Naive thymus-derived CD4-positive, alpha-beta T cell (primary cell): ENCODE results near the gene TRIO. TPM values are rescaled to one million over a fixed set of nuclear protein-coding genes. Genes with fewer than 3 reads are reported as not detected.
A peak's percentile ranks its signal among the peaks of the same experiment; 100 is the strongest.
"Not testable (repeated sequence)": the region's sequence is repeated elsewhere in the genome, so short reads cannot be mapped to it uniquely, and the experiment has no call there.

ENCODE experiments used
- ATAC-seq: fragments of 150-1000 bp; cut with Tn5 transposase; 2 replicates; pipeline ENCODE4 v1.10.0; 2021; ENCODE audit warnings: mild to moderate bottlenecking, moderate library complexity
- CTCF ChIA-PET: fragments of 350-600 bp; sonication (Branson Sonifier 250); formaldehyde crosslinking; loops from one replicate; lab custom pipeline; 2021; ENCODE audit warnings: antibody characterized with exemption; lab: Charles Lee
- POLR2A ChIA-PET: fragments of 350-600 bp; sonication (Branson Sonifier 250); formaldehyde crosslinking; loops from one replicate; lab custom pipeline; 2021; ENCODE audit warnings: antibody characterized with exemption, inconsistent platforms; lab: Charles Lee
- DNase-seq, 9 donors: peaks; one replicate each; pipeline versions ENCODE4 v3.0.0 to v3.0.0-alpha.2; 2020 to 2022; ENCODE audit warnings: mixed read lengths in 1 of 9
- H3K27ac ChIP-seq: one replicate; pipeline ENCODE4 v1.7.0; 2013; ENCODE audit warnings: mild to moderate bottlenecking, low read depth, low read length, moderate library complexity
- H3K27me3 ChIP-seq, 2 donors: one replicate each; pipeline ENCODE4 v1.7.0; 2013; ENCODE audit warnings: low read length in 2 of 2, mild to moderate bottlenecking in 2 of 2, moderate library complexity in 2 of 2; ENCODE audit not compliant: control insufficient read depth in 2 of 2, insufficient read depth in 2 of 2
- H3K36me3 ChIP-seq, 3 experiments: 1 replicate in 2 of 3; 2 replicates in 1 of 3; pipeline ENCODE4 v1.7.0; 2013; ENCODE audit warnings: low read length in 3 of 3, mild to moderate bottlenecking in 3 of 3, moderate library complexity in 1 of 3; ENCODE audit not compliant: insufficient read depth in 3 of 3, control insufficient read depth in 2 of 3
- H3K4me1 ChIP-seq, 2 donors: one replicate each; pipeline ENCODE4 v1.7.0; 2013; ENCODE audit warnings: low read length in 2 of 2, mild to moderate bottlenecking in 2 of 2, moderate library complexity in 1 of 2; ENCODE audit not compliant: control insufficient read depth in 2 of 2, insufficient read depth in 2 of 2
- H3K4me3 ChIP-seq: 2 replicates; pipeline ENCODE4 v1.7.0; 2013; ENCODE audit warnings: mild to moderate bottlenecking, low read length
- H3K9me3 ChIP-seq, 3 experiments: 1 replicate in 2 of 3; 2 replicates in 1 of 3; pipeline ENCODE4 v1.7.0; 2013; ENCODE audit warnings: low read length in 3 of 3; ENCODE audit not compliant: control insufficient read depth in 2 of 3
- H3K27ac Mint-ChIP-seq, 9 donors: one replicate each; pipeline ENCODE4 v1.8.0; 2020 to 2022; ENCODE audit warnings: mixed read lengths in 9 of 9, mild to moderate bottlenecking in 8 of 9, moderate library complexity in 5 of 9, inconsistent platforms in 2 of 9
- H3K27me3 Mint-ChIP-seq, 5 donors: one replicate each; pipeline ENCODE4 v1.8.0; 2021 to 2022; ENCODE audit warnings: mixed read lengths in 5 of 5, mild to moderate bottlenecking in 1 of 5
- H3K36me3 Mint-ChIP-seq, 5 donors: one replicate each; pipeline ENCODE4 v1.8.0; 2020 to 2022; ENCODE audit warnings: mixed read lengths in 5 of 5, mild to moderate bottlenecking in 3 of 5, inconsistent platforms in 1 of 5
- H3K4me1 Mint-ChIP-seq, 7 donors: one replicate each; pipeline ENCODE4 v1.8.0; 2020 to 2022; ENCODE audit warnings: mixed read lengths in 7 of 7, mild to moderate bottlenecking in 3 of 7, inconsistent platforms in 1 of 7
- H3K4me3 Mint-ChIP-seq, 10 donors: one replicate each; pipeline ENCODE4 v1.8.0; 2020 to 2022; ENCODE audit warnings: mild to moderate bottlenecking in 10 of 10, mixed read lengths in 10 of 10, moderate library complexity in 6 of 10, inconsistent platforms in 2 of 10
- H3K9me3 Mint-ChIP-seq, 11 donors: one replicate each; pipeline ENCODE4 v1.8.0; 2020 to 2022; ENCODE audit warnings: mixed read lengths in 11 of 11, mild to moderate bottlenecking in 4 of 11, inconsistent platforms in 1 of 11, moderate library complexity in 1 of 11
- intact Hi-C, 2 donors: fragments of 100-400 bp; cut with micrococcal nuclease; formaldehyde crosslinking; loops; one replicate each; pipeline ENCODE4 v1.15.1; 2023
- polyA plus RNA-seq, 2 donors: library from polyadenylated mRNA; unstranded; fragments of 300-500 nt; fragmentation: Illumina TruSeq; gene quantifications; one replicate each; pipeline ENCODE4 v1.2.3, GENCODE V29; 2021
- total RNA-seq, 6 experiments: library from RNA in 5 of 6; stranded (reverse) in 5 of 6; gene quantifications; 1 replicate in 5 of 6; 2 replicates in 1 of 6; pipeline ENCODE4 v1.2.3 and lab custom pipeline; 2021 to 2026

Gene TRIO
- total and polyA plus RNA-seq, 7 experiments from 2014 or later = 0.16 to 45.9 (median 5.7) TPM

DNA sequence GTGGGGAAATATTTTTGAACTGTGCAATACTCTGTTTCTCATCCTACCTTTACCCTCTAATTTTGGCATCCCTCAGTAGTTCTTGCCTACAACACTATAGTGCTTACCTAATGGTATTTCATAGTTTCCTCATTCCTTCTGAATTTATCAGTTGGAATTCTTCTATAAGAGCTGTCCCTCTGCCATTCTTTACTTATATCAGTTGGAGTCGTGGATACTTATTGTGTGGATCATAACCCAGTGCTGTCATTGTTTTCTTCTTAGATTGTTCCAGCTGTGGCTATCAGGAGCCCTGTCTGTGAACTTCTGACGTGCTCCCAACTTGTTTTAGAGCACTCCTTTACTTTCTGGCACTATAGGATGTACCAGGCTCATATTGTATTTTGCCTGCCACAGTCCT lies 292.3 kb downstream of the TRIO start:
- H3K27ac ChIP-seq = no peak overlapping the region

DNA sequence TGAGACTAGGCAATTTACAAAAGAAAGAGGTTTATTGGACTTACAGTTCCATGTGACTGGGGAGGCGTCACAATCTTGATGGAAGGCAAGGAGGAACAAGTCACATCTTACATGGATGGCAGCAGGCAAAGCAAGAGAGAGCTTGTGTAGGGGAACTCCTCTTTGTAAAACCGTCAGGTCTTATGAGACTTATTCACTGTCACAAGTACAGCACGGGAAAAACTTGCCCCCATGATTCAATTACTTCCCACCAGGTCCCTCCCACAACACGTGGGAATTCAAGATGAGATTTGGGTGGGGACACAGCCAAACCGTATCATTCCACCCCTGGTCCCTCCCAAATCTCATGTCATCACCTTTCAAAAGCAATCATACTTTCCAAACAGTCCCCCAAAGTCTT lies 293.0 kb downstream of the TRIO start:
- DNase-seq, H3K27ac Mint-ChIP-seq, H3K4me1 ChIP-seq, intact Hi-C loops, POLR2A ChIA-PET, CTCF ChIA-PET, H3K4me3 Mint-ChIP-seq, ATAC-seq, H3K36me3 ChIP-seq, H3K27me3 ChIP-seq, H3K4me3 ChIP-seq, H3K9me3 Mint-ChIP-seq, H3K27ac ChIP-seq, H3K27me3 Mint-ChIP-seq, H3K36me3 Mint-ChIP-seq, H3K9me3 ChIP-seq: not testable (repeated sequence)
- H3K4me1 Mint-ChIP-seq = peaks cover 0 to 24% (median 9%) of the 10 kb centered on the region in 7 donors

More for the DNA sequence above, 292.3 kb downstream of the TRIO start:
- POLR2A ChIA-PET = no interaction called here
- no peak overlapping the region for H3K4me3 ChIP-seq
- intact Hi-C loops = no loop called here
- Mint-ChIP-seq H3K9me3 (peaks cover 0 to 4% (median 0%) of the 10 kb centered on the region in 11 donors), H3K27ac (no peak overlapping the region), H3K27me3 (peaks cover 0 to 6% (median 0%) of the 10 kb centered on the region in 5 donors), H3K4me1 (peaks cover 0 to 24% (median 9%) of the 10 kb centered on the region in 7 donors), H3K4me3 (no peak overlapping the region), H3K36me3 (peaks cover 0 to 7% (median 0%) of the 10 kb centered on the region in 5 donors)
- DNase-seq (no peak), ATAC-seq (no peak)
- no peaks in the 10 kb centered on the region for H3K9me3 ChIP-seq
- H3K27me3 ChIP-seq = no peaks in the 10 kb centered on the region
- H3K4me1 ChIP-seq = no peaks in the 10 kb centered on the region
- CTCF ChIA-PET = no interaction called here
- no peaks in the 10 kb centered on the region for H3K36me3 ChIP-seq

DNA sequence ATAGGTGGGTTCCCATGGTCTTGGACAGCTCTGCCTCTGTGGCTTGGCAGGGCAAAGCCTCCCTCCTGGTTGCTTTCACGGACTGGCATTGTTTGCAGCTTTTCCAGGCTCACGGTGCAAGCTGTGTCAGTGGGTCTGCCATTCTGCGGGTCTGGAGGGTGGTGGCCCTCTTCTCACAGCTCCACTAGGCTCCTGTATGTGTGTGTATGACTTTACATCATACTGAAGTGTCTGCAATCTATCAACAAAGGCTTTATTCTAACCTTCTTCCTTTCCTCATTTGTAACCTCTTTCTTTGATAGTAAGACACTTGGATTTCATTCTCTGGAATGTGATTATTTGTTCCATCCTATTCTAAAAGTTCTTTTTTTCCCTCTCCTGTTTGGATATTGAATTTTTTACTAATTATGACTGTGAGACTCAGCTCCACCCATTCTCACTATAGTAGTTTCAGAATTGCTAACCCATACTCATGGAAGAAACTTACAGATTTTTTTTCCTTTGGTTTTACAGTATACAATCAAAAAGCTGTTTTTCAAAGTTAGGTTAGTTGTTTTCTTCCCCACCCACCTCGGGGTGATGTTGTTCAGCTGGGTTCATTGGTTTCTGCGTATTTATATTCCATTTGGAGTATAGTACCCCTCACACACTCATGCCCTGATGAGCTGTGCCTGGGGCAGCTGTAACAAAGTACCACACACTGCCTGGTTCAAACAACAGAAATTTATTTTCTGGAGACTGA lies 293.8 kb downstream of the TRIO start:
- no peaks in the 10 kb centered on the region for H3K9me3 ChIP-seq
- intact Hi-C loops = no loop called here
- ATAC-seq = no peak
- H3K9me3 Mint-ChIP-seq = peaks cover 0 to 4% (median 0%) of the 10 kb centered on the region in 11 donors
- H3K4me3 ChIP-seq = no peak overlapping the region
- no peak overlapping the region for H3K27ac Mint-ChIP-seq
- DNase-seq = no peak
- POLR2A ChIA-PET = no interaction called here
- peaks cover 0 to 7% (median 0%) of the 10 kb centered on the region in 5 donors for H3K36me3 Mint-ChIP-seq
- H3K27ac ChIP-seq = no peak overlapping the region
- CTCF ChIA-PET = no interaction called here
- H3K4me3 Mint-ChIP-seq = no peak overlapping the region
- H3K36me3 ChIP-seq = no peaks in the 10 kb centered on the region
- no peaks in the 10 kb centered on the region for H3K4me1 ChIP-seq
- H3K4me1 Mint-ChIP-seq = peaks cover 0 to 24% (median 9%) of the 10 kb centered on the region in 7 donors
- H3K27me3 ChIP-seq = no peaks in the 10 kb centered on the region
- H3K27me3 Mint-ChIP-seq = peaks cover 0 to 6% (median 0%) of the 10 kb centered on the region in 5 donors

DNA sequence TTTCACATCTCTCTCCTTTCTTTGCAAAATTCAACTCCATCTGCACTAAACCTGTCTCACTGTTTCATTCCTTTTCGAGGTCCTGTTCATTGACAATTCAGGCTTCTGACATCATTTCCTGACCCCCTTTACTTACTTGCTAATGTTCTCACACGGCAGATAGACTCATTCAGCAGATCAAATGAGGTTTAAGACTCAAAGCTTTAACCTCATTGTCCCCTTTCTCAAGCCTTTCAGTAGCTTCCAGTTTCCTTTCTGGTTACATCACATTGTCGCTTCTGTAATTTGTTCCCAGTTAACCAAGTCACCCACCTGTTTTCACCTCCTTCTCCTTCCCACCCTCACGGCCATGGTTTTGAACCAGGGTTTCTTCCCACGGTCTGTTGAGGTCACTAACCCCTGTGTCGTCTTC lies 295.1 kb downstream of the TRIO start:
- Histone ChIP-seq H3K4me3 (no peak overlapping the region), H3K27me3 (no peaks in the 10 kb centered on the region), H3K36me3 (no peaks in the 10 kb centered on the region), H3K27ac (no peak overlapping the region), H3K9me3 (no peaks in the 10 kb centered on the region), H3K4me1 (no peaks in the 10 kb centered on the region)
- H3K36me3 Mint-ChIP-seq = peaks cover 0 to 7% (median 0%) of the 10 kb centered on the region in 5 donors
- H3K4me1 Mint-ChIP-seq = peaks cover 0 to 24% (median 9%) of the 10 kb centered on the region in 7 donors
- ChIA-PET POLR2A (interaction anchor here (1.0 kb wide), 1 partner anchor 30 kb away, joined by 3 read pairs; no protein-coding TSS in a partner anchor), CTCF (no interaction called here)
- peaks cover 0 to 6% (median 0%) of the 10 kb centered on the region in 5 donors for H3K27me3 Mint-ChIP-seq
- DNase-seq (peak in 1 of 9 donors; percentile 12), ATAC-seq (no peak)
- peak overlapping the region in 1 of 10 donors; percentile 28 for H3K4me3 Mint-ChIP-seq
- H3K9me3 Mint-ChIP-seq = peaks cover 0 to 4% (median 0%) of the 10 kb centered on the region in 11 donors
- intact Hi-C loops = no loop called here
- H3K27ac Mint-ChIP-seq = peak overlapping the region in 2 of 9 donors; percentile 0 to 20

DNA sequence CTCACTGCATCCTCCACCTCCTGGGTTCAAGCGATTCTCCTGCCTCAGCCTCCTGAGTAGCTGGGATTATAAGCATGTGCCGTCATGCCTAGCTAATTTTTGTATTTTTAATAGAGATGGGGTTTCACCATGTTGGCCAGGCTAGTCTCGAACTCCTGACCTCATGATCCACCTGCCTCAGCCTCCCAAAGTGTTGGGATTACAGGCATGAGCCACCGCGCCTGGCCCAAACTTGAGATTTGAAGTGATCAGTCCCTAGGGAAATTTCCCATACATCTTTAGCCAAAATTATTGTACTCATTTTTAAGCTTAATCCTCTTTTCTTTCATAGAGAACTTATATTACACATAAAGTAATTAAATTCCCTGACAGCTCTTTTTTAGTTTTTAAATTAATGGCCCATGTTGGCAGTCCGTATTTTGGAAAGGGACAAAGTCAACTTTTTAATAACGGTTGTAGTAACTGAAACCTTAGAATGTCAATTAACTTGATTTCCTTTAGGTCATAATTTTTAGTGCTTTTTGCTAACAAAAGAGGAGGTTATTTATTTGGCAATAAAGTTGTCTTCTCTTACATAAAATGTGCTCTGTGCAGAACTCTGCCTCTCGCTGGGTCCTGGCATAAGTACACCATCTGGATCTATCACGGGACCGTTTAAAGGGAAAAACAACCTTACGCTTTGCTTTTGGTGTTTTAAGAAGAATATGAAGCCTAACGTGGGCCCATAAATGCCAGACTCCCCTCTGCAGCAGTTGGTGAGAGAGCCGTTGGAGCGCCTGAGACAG lies 296.1 kb downstream of the TRIO start:
- Histone ChIP-seq H3K36me3 (no peaks in the 10 kb centered on the region), H3K9me3 (no peaks in the 10 kb centered on the region), H3K4me3 (no peak overlapping the region), H3K4me1 (no peaks in the 10 kb centered on the region), H3K27ac (no peak overlapping the region), H3K27me3 (no peaks in the 10 kb centered on the region)
- POLR2A ChIA-PET = no interaction called here
- H3K36me3 Mint-ChIP-seq = peaks cover 0 to 7% (median 0%) of the 10 kb centered on the region in 5 donors
- H3K27me3 Mint-ChIP-seq = peaks cover 0 to 12% (median 0%) of the 10 kb centered on the region in 5 donors
- H3K9me3 Mint-ChIP-seq = peaks cover 0 to 4% (median 0%) of the 10 kb centered on the region in 11 donors
- H3K4me3 Mint-ChIP-seq = no peak overlapping the region
- H3K4me1 Mint-ChIP-seq = peaks cover 0 to 24% (median 9%) of the 10 kb centered on the region in 7 donors
- intact Hi-C loops = no loop called here
- peak overlapping the region in 1 of 9 donors; percentile 20 for H3K27ac Mint-ChIP-seq
- no peak for ATAC-seq
- CTCF ChIA-PET = no interaction called here
- DNase-seq = no peak

DNA sequence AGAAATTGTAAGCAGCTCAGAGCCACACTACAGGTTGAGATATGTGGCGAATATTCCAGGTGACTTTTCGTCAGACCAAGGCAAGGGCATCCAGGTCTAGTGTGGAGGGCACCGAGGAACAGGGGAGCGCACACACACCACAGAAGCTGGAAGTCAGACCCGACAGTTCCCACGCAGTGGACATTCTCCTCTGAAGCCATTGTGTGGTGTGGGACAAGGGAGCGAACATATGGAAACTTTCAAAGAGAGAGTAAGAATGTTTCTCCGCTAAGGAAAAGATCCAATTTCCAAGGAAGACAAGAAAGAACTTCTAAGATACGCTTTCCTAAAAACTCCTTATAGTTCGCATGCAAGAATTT lies 297.1 kb downstream of the TRIO start:
- ChIA-PET CTCF (no interaction called here), POLR2A (no interaction called here)
- H3K4me3 ChIP-seq = no peak overlapping the region
- ATAC-seq (no peak), DNase-seq (no peak)
- H3K9me3 ChIP-seq = no peaks in the 10 kb centered on the region
- H3K9me3 Mint-ChIP-seq = peaks cover 0 to 2% (median 0%) of the 10 kb centered on the region in 11 donors
- peaks cover 0 to 4% (median 0%) of the 10 kb centered on the region in 5 donors for H3K36me3 Mint-ChIP-seq
- no peak overlapping the region for H3K27ac Mint-ChIP-seq
- H3K4me3 Mint-ChIP-seq = no peak overlapping the region
- no peak overlapping the region for H3K27ac ChIP-seq
- H3K27me3 ChIP-seq = no peaks in the 10 kb centered on the region
- no peaks in the 10 kb centered on the region for H3K36me3 ChIP-seq
- intact Hi-C loops = no loop called here
- H3K4me1 Mint-ChIP-seq = peaks cover 0 to 24% (median 9%) of the 10 kb centered on the region in 7 donors
- peaks cover 0 to 13% (median 0%) of the 10 kb centered on the region in 5 donors for H3K27me3 Mint-ChIP-seq
- no peaks in the 10 kb centered on the region for H3K4me1 ChIP-seq
